HCT116 (cell line): ENCODE measurements around the gene TSPAN31. TPM values are rescaled to one million over a fixed set of nuclear protein-coding genes. Genes with fewer than 3 reads are reported as not detected.

ENCODE experiments used
- ATAC-seq: fragments of 200-7000 bp; cut with Tn5 transposase; 2 replicates; pipeline ENCODE4 v1.9.1; 2020; ENCODE audit warnings: mild to moderate bottlenecking, moderate library complexity
- BruUV-seq: library from RNA; stranded (reverse); fragments of 400-500 nt; replicated peaks from 2 replicates; lab custom pipeline; 2021; lab: Mats Ljungman, UMichigan
- CTCF ChIA-PET: fragments of 300-600 bp; sonication (Branson Sonifier 250); formaldehyde crosslinking; loops from one replicate; lab custom pipeline; 2021; ENCODE audit warnings: antibody characterized with exemption; lab: Charles Lee
- POLR2A ChIA-PET: fragments of 300-600, 350-600 bp; sonication (Branson Sonifier 250); formaldehyde crosslinking; loops from one replicate; lab custom pipeline; 2021; ENCODE audit warnings: antibody characterized with exemption; lab: Charles Lee
- RAD21 ChIA-PET, 2 experiments: fragments of 300-600 bp; sonication (Branson Sonifier 250); formaldehyde crosslinking; loops; one replicate each; lab custom pipeline; 2023; ENCODE audit warnings: low total read pairs in 2 of 2; ENCODE audit not compliant: uncharacterized antibody in 2 of 2, unreplicated experiment in 2 of 2, low non-redundant PET in 1 of 2; lab: Charles Lee
- DNase-seq: peaks from one replicate; pipeline ENCODE4 v3.0.0-alpha.2; 2010; ENCODE audit warnings: low read depth, low spot score
- H2AFZ ChIP-seq: fragments of 200-600 bp; shearing (Covaris generic), sonication (generic); 2 replicates; pipeline ENCODE4 v1.6.1; 2017; ENCODE audit warnings: low read depth, mixed run types, mixed read lengths, antibody characterized with exemption, low read length; ENCODE audit not compliant: poor library complexity, severe bottlenecking
- H3K27ac ChIP-seq: 2 replicates; pipeline ENCODE4 v1.5.1; 2012; ENCODE audit warnings: low read depth, low read length
- H3K27me3 ChIP-seq: fragments of 200-600 bp; sonication (generic); 2 replicates; pipeline ENCODE4 v1.6.1; 2016; ENCODE audit warnings: mixed run types, low read length, mixed read lengths; ENCODE audit not compliant: insufficient read depth
- H3K36me3 ChIP-seq, 2 experiments: fragments of 200-500 bp in 1 of 2; fragments of 200-600 bp in 1 of 2; sonication (Bioruptor generic) in 1 of 2; sonication (generic) in 1 of 2; 2 replicates each; pipeline versions ENCODE4 v1.5.1 to v1.6.1; 2014 to 2016; ENCODE audit warnings: low read length in 2 of 2, inconsistent platforms in 1 of 2, mixed read lengths in 1 of 2, mixed run types in 1 of 2; ENCODE audit not compliant: insufficient read depth in 2 of 2, control insufficient read depth in 1 of 2
- H3K4me1 ChIP-seq, 2 experiments: fragments of 200-600 bp in 1 of 2; sonication (generic) in 1 of 2; 2 replicates each; pipeline versions ENCODE4 v1.5.1 to v1.6.1; 2012 to 2017; ENCODE audit warnings: low read length in 2 of 2, inconsistent platforms in 1 of 2, mild to moderate bottlenecking in 1 of 2, mixed read lengths in 1 of 2, mixed run types in 1 of 2, moderate library complexity in 1 of 2; ENCODE audit not compliant: insufficient read depth in 2 of 2, control insufficient read depth in 1 of 2
- H3K4me2 ChIP-seq: fragments of 200-600 bp; sonication (generic); 2 replicates; pipeline ENCODE4 v1.6.1; 2017; ENCODE audit warnings: mixed run types, low read length, mixed read lengths
- H3K4me3 ChIP-seq, 2 experiments: fragments of 200-600 bp in 1 of 2; sonication (generic) in 1 of 2; replicated peaks in 1 of 2; 2 replicates each; pipeline ENCODE4 v1.5.1; 2011 to 2016; ENCODE audit warnings: low read length in 2 of 2, control low read depth in 1 of 2, low read depth in 1 of 2, mild to moderate bottlenecking in 1 of 2, mixed read lengths in 1 of 2, mixed run types in 1 of 2
- H3K79me2 ChIP-seq: fragments of 200-600 bp; sonication (generic); 2 replicates; pipeline ENCODE4 v1.6.1; 2017; ENCODE audit warnings: mild to moderate bottlenecking, mixed run types, low read length, moderate library complexity, mixed read lengths; ENCODE audit not compliant: insufficient read depth
- H3K9ac ChIP-seq: fragments of 200-600 bp; sonication (generic); 2 replicates; pipeline ENCODE4 v1.6.1; 2016; ENCODE audit warnings: low read length, mixed read lengths
- H3K9me2 ChIP-seq: fragments of 200-600 bp; sonication (generic), shearing (Covaris generic); 2 replicates; pipeline ENCODE4 v1.6.1; 2017; ENCODE audit warnings: mixed run types, mild to moderate bottlenecking, moderate library complexity; ENCODE audit not compliant: insufficient read depth
- H3K9me3 ChIP-seq, 2 experiments: fragments of 200-500 bp in 1 of 2; fragments of 200-600 bp in 1 of 2; sonication (Bioruptor generic) in 1 of 2; sonication (generic) in 1 of 2; 2 replicates each; pipeline ENCODE4 v1.6.1; 2014 to 2017; ENCODE audit warnings: low read length in 2 of 2, mixed read lengths in 2 of 2, inconsistent platforms in 1 of 2, low read depth in 1 of 2, mild to moderate bottlenecking in 1 of 2, mixed run types in 1 of 2, moderate library complexity in 1 of 2; ENCODE audit not compliant: control insufficient read depth in 1 of 2, insufficient read depth in 1 of 2
- H4K20me1 ChIP-seq: fragments of 200-600 bp; sonication (generic), shearing (Covaris generic); 2 replicates; pipeline ENCODE4 v1.6.1; 2017; ENCODE audit warnings: mixed run types, mild to moderate bottlenecking, moderate library complexity; ENCODE audit not compliant: insufficient read depth
- CTCF ChIP-seq, 3 experiments: fragments of 200-600 bp in 1 of 3; sonication (generic) in 1 of 3; IDR thresholded peaks in 2 of 3; conservative IDR thresholded peaks in 1 of 3; 2 replicates each; pipeline ENCODE4 v1.5.1; 2012 to 2017; ENCODE audit warnings: low read depth in 2 of 3, low read length in 2 of 3, antibody characterized with exemption in 1 of 3, borderline replicate concordance in 1 of 3, control low read depth in 1 of 3, mild to moderate bottlenecking in 1 of 3, mixed read lengths in 1 of 3, mixed run types in 1 of 3, moderate library complexity in 1 of 3; ENCODE audit not compliant: insufficient read depth in 1 of 3
- EGR1 ChIP-seq: IDR thresholded peaks from 2 replicates; pipeline ENCODE4 v1.6.1; 2012; ENCODE audit warnings: low read depth
- EZH2 ChIP-seq: fragments of 200-600 bp; sonication (generic); IDR thresholded peaks from 2 replicates; pipeline ENCODE4 v1.6.1; 2017; ENCODE audit warnings: antibody characterized with exemption, mixed run types
- POLR2A ChIP-seq: IDR thresholded peaks from 2 replicates; pipeline ENCODE4 v1.7.0; 2011; ENCODE audit warnings: borderline replicate concordance; ENCODE audit not compliant: insufficient read depth, insufficient read length; ENCODE audit errors: extremely low read depth
- POLR2AphosphoS5 ChIP-seq: IDR thresholded peaks from 2 replicates; pipeline ENCODE4 v1.6.1; 2011; ENCODE audit warnings: mild to moderate bottlenecking, low read depth, low read length, moderate library complexity
- intact Hi-C: fragments of 100-400 bp; cut with micrococcal nuclease; formaldehyde crosslinking; loops from 2 replicates; pipeline ENCODE4 v1.10.0; 2022
- total RNA-seq: library from RNA; stranded (reverse); gene quantifications from one replicate; pipeline ENCODE4 v1.2.1, GENCODE V29; 2021; ENCODE audit not compliant: unreplicated experiment

The TSPAN31 gene
- total RNA-seq, 1 experiment from 2014 or later: 14.9 TPM

GRCh38 chr12:57744194-57744776 is 554 bp upstream of the TSPAN31 start:
- RAD21 ChIA-PET: interaction anchor here (0.7 to 1.2 kb wide), 2 partner anchors 103 to 165 kb away, joined by 3 read pairs; no protein-coding TSS in a partner anchor
- Histone ChIP-seq H2AFZ (peak overlapping the region; percentile 70), H3K9me2 (no peaks in the 10 kb centered on the region), H3K27me3 (no peaks in the 10 kb centered on the region), H3K4me3 (peak overlapping the region; percentile 69 to 76), H3K79me2 (peaks cover 4% of the 10 kb centered on the region)
- BruUV-seq: TSS peak; percentile 32
- TF ChIP-seq EZH2 (no peak), POLR2AphosphoS5 (peak; percentile 58), POLR2A (peak; percentile 1)
- TF ChIP-seq, all 23 proteins: peak for 2
- Histone ChIP-seq H4K20me1 (no peaks in the 10 kb centered on the region), H3K36me3 (peaks cover 9 to 14% of the 10 kb centered on the region in 2 experiments; a peak in 3 of 4 replicates), H3K4me1 (peaks cover 10 to 36% of the 10 kb centered on the region in 2 experiments; a peak in 3 of 4 replicates), H3K9ac (peak overlapping the region; percentile 90), H3K9me3 (no peaks in the 10 kb centered on the region), H3K4me2 (peak overlapping the region; percentile 91), H3K27ac (peak overlapping the region; percentile 76)
- intact Hi-C loops: no loop called here
- peak; percentile 61 for ATAC-seq
- POLR2A ChIA-PET: interaction anchor here (0.7 to 1.6 kb wide), 6 partner anchors 12 to 145 kb away, joined by 3 to 7 read pairs (median 4); partner anchors contain the start of genes EEF1AKMT3 and METTL1
- CTCF ChIA-PET: interaction anchor here (0.9 to 1.7 kb wide), 6 partner anchors 10 to 161 kb away, joined by 3 to 11 read pairs (median 4); no protein-coding TSS in a partner anchor
- DNase-seq: peak; percentile 92

- Histone ChIP-seq H3K9me3 (no peaks in the 10 kb centered on the region), H3K4me3 (peak overlapping the region; percentile 69 to 76), H3K27ac (peak overlapping the region; percentile 76), H3K27me3 (no peaks in the 10 kb centered on the region), H3K79me2 (peaks cover 15% of the 10 kb centered on the region), H3K4me2 (peak overlapping the region; percentile 91), H3K36me3 (peaks cover 16 to 22% of the 10 kb centered on the region in 2 experiments; a peak in 3 of 4 replicates), H3K9me2 (no peaks in the 10 kb centered on the region), H3K4me1 (peaks cover 10 to 37% of the 10 kb centered on the region in 2 experiments; a peak in 3 of 4 replicates), H4K20me1 (no peaks in the 10 kb centered on the region), H2AFZ (no peak overlapping the region), H3K9ac (peak overlapping the region; percentile 90)
- no TSS peak for BruUV-seq
- CTCF ChIA-PET: interaction anchor here (1.1 to 1.7 kb wide), 5 partner anchors 9 to 162 kb away, joined by 3 to 11 read pairs (median 4); no protein-coding TSS in a partner anchor
- intact Hi-C loops: no loop called here
- TF ChIP-seq CTCF (IDR thresholded peaks at IDR 0.05 in 2 of 3, conservative IDR thresholded peaks at IDR 0.05 in 1 of 3; ENCODE audit: borderline replicate concordance in 1 of 3, insufficient read depth in 1 of 3, low read depth in 2 of 3, low read length in 2 of 3): no peak
- TF ChIP-seq EGR1: no peak
- peak; percentile 33; the same call in 1 of the 2 replicates for TF ChIP-seq POLR2AphosphoS5
- POLR2A ChIA-PET: interaction anchor here (1.6 kb wide), 1 partner anchor 11 kb away, joined by 7 read pairs; no protein-coding TSS in a partner anchor
- RAD21 ChIA-PET: no interaction called here
- ATAC-seq: peak; percentile 5
- DNase-seq: no peak
Measured at GRCh38 chr12:57745485-57745881, 644 bp downstream of the TSPAN31 start.
